ENCODE data around the gene OSBPL10. TPM values are rescaled to one million over a fixed set of nuclear protein-coding genes. Genes with fewer than 3 reads are reported as not detected.

The OSBPL10 gene
- total RNA-seq, 4 donors from 2014 or later, result 30.0 to 49.7 (median 43.7) TPM

- intact Hi-C loops (cut with DNase I; ENCODE audit: low total_unique reads), result no loop called here
- TF ChIP-seq, protein P1, sequence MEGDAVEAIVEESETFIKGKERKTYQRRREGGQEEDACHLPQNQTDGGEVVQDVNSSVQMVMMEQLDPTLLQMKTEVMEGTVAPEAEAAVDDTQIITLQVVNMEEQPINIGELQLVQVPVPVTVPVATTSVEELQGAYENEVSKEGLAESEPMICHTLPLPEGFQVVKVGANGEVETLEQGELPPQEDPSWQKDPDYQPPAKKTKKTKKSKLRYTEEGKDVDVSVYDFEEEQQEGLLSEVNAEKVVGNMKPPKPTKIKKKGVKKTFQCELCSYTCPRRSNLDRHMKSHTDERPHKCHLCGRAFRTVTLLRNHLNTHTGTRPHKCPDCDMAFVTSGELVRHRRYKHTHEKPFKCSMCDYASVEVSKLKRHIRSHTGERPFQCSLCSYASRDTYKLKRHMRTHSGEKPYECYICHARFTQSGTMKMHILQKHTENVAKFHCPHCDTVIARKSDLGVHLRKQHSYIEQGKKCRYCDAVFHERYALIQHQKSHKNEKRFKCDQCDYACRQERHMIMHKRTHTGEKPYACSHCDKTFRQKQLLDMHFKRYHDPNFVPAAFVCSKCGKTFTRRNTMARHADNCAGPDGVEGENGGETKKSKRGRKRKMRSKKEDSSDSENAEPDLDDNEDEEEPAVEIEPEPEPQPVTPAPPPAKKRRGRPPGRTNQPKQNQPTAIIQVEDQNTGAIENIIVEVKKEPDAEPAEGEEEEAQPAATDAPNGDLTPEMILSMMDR (IDR thresholded peaks at IDR 0.05), result no peak
- TF ChIP-seq POLR2A (IDR thresholded peaks at IDR 0.05), result no peak
Observed at GRCh38 chr3:31667582-31667981, 313.5 kb downstream of the OSBPL10 start.

GRCh38 chr3:31664031-31664430 is 317.0 kb downstream of the OSBPL10 start:
- no peaks in the 10 kb centered on the region for H3K36me3 ChIP-seq
- H3K27me3 ChIP-seq, result no peaks in the 10 kb centered on the region
- H3K27ac ChIP-seq, result no peak overlapping the region
- TF ChIP-seq, protein P1 (IDR thresholded peaks at IDR 0.05), result no peak
- TF ChIP-seq POLR2A (IDR thresholded peaks at IDR 0.05), result no peak
- no peak for DNase-seq
- no peaks in the 10 kb centered on the region for H3K9me3 ChIP-seq
- no peaks in the 10 kb centered on the region for H3K4me1 ChIP-seq
- H3K4me3 ChIP-seq, result no peak overlapping the region
- intact Hi-C loops (cut with DNase I; ENCODE audit: low total_unique reads), result no loop called here

More at GRCh38 chr3:31667582-31667981, 313.5 kb downstream of the OSBPL10 start:
- Histone ChIP-seq H3K4me1 (peaks cover 4 to 6% of the 10 kb centered on the region in 2 donors), H3K4me3 (no peak overlapping the region), H3K9me3 (no peaks in the 10 kb centered on the region), H3K27ac (no peak overlapping the region), H3K27me3 (no peaks in the 10 kb centered on the region), H3K36me3 (no peaks in the 10 kb centered on the region)
- DNase-seq, result no peak

DNA sequence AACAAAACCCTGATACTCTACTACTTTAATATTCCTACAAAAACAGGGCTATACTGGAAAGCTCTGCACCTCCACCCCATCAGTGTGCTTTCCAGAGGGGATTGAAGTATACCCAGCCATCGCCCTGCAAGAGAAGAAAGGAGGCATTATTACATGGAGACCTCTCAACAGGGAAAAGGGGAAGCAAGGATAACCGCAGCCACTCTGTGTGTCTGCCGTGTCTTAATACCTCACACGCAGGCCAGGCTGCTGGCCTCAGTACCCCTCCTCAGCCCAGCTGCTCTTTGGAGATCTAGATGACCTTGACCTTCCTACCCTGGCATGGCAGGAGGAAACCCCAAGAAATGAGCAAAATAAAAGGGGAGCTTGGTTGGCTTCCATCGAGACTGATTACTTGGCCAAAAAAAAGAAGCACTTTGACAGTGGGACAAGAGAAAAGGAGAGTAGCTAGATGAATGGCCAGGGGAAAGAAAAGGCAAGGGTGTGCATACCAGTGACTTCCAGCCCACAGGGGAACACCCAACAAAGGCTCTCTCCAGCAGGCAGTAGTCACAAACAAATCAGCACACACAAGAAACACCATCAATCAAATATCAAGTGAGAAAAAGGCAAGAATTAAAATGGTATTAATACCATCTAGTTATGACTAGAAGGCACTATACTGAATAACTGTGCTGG is 318.9 kb downstream of the OSBPL10 start:
- Histone ChIP-seq H3K4me3 (no peak overlapping the region), H3K27me3 (no peaks in the 10 kb centered on the region), H3K4me1 (no peaks in the 10 kb centered on the region), H3K36me3 (no peaks in the 10 kb centered on the region), H3K27ac (no peak overlapping the region), H3K9me3 (no peaks in the 10 kb centered on the region)
- TF ChIP-seq POLR2A (IDR thresholded peaks at IDR 0.05), result no peak
- TF ChIP-seq, protein P1 (IDR thresholded peaks at IDR 0.05), result no peak
- intact Hi-C loops (cut with DNase I; ENCODE audit: low total_unique reads), result no loop called here
- no peak for DNase-seq

- DNase-seq, result no peak
- no peak overlapping the region for H3K4me3 ChIP-seq
- intact Hi-C loops (cut with DNase I; ENCODE audit: low total_unique reads), result no loop called here
- TF ChIP-seq, protein P1 (IDR thresholded peaks at IDR 0.05), result no peak
- TF ChIP-seq POLR2A (IDR thresholded peaks at IDR 0.05), result no peak
- H3K27ac ChIP-seq, result no peak overlapping the region
- no peaks in the 10 kb centered on the region for H3K27me3 ChIP-seq
- H3K4me1 ChIP-seq, result no peaks in the 10 kb centered on the region
- H3K9me3 ChIP-seq, result no peaks in the 10 kb centered on the region
- no peaks in the 10 kb centered on the region for H3K36me3 ChIP-seq
Observed at GRCh38 chr3:31661286-31661685, 319.8 kb downstream of the OSBPL10 start.

GRCh38 chr3:31659246-31659645 is 321.8 kb downstream of the OSBPL10 start:
- no peak overlapping the region for H3K27ac ChIP-seq
- H3K4me3 ChIP-seq, result no peak overlapping the region
- no peaks in the 10 kb centered on the region for H3K27me3 ChIP-seq
- no peaks in the 10 kb centered on the region for H3K4me1 ChIP-seq
- peaks cover 0 to 19% of the 10 kb centered on the region in 2 donors for H3K9me3 ChIP-seq
- no peaks in the 10 kb centered on the region for H3K36me3 ChIP-seq
- intact Hi-C loops (cut with DNase I; ENCODE audit: low total_unique reads), result no loop called here
- no peak for DNase-seq
- TF ChIP-seq POLR2A (IDR thresholded peaks at IDR 0.05), result no peak
- TF ChIP-seq, protein P1 (IDR thresholded peaks at IDR 0.05), result no peak
